Lower lobe of right lung (tissue), 2 donors: ENCODE results near the gene CALCB. TPM values are rescaled to one million over a fixed set of nuclear protein-coding genes. Genes with fewer than 3 reads are reported as not detected.

Source experiments
- ATAC-seq, 2 donors: fragments of 200-7000 bp; cut with Tn5 transposase; one replicate each; pipeline ENCODE4 v1.9.1; 2020 to 2022; ENCODE audit warnings: mild to moderate bottlenecking in 2 of 2, moderate library complexity in 2 of 2
- DNase-seq: peaks from one replicate; pipeline ENCODE4 v3.0.0-alpha.2; 2020
- H3K27ac ChIP-seq: fragments of 200-600 bp; one replicate; pipeline ENCODE4 v1.8.0; 2022
- H3K27me3 ChIP-seq: fragments of 200-600 bp; one replicate; pipeline ENCODE4 v1.8.0; 2022; ENCODE audit warnings: low read depth
- H3K36me3 ChIP-seq: fragments of 200-600 bp; one replicate; pipeline ENCODE4 v1.8.0; 2022; ENCODE audit warnings: mild to moderate bottlenecking
- H3K4me1 ChIP-seq: fragments of 200-600 bp; one replicate; pipeline ENCODE4 v1.8.0; 2022
- H3K4me3 ChIP-seq: fragments of 200-600 bp; one replicate; pipeline ENCODE4 v1.8.0; 2022; ENCODE audit warnings: mild to moderate bottlenecking
- H3K9me3 ChIP-seq: fragments of 200-600 bp; one replicate; pipeline ENCODE4 v1.8.0; 2022
- intact Hi-C: fragments of 100-400 bp; cut with DNase I; formaldehyde crosslinking; loops from one replicate; pipeline ENCODE4 v1.11.0; 2022
- total RNA-seq: library from RNA; stranded (reverse); fragmentation: NEBNext Ultra II Directional; extraction: Animal tissue kit (Norgen Biotek cat#: 25700); gene quantifications from one replicate; pipeline ENCODE4 v1.2.1, GENCODE V29; 2021
- TF ChIP-seq, protein P1 (sequence below): fragments of 200-600 bp; IDR thresholded peaks from one replicate; pipeline ENCODE4 v1.8.0; 2022; ENCODE audit warnings: antibody characterized with exemption, mild to moderate bottlenecking
- donor health status: DM: no; HTN: yes; CAD: no; lungs with severe emphysema.

The CALCB gene
- total RNA-seq, 1 donor from 2014 or later = not detected

DNA sequence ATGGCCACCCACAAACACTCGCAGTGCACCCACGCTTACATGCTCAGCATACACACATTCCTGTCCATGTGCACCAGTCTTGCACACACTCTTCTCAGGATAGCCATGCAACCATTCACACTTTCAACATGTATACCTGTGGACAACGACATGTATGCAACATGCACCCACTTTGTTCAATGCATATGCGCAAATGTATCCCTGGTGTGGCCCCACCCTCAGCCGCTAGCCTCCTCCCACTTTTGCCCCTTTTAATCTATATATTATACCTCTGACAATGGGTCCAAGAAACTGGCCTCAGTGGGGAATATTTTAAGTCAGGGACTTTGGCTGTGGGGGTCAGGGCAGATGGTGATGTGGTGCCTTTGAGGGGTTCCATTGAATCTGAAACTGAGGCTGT, 42.3 kb downstream of the CALCB start:
- Histone ChIP-seq H3K4me3 (no peak overlapping the region), H3K9me3 (no peaks in the 10 kb centered on the region)

DNA sequence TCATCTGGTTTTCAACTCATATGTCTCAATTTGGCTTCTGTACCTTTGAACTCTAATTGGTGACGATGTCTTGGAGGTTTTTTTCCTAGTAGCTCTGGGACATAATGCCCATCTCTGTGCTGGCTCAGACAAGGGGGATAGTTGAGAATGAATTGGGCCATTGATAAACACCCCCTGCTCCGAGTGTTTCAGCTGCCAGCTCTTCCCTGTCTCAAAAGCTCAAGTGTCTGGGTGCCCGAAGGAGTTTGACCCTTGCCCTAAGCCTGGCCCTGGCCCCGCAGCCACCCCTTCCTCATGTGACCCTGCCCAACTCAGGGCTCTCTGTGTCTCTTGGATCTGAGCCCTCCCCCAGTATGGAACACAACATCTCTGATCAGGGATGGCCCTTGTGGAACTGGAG, 44.4 kb downstream of the CALCB start:
- Histone ChIP-seq H3K4me1 (no peaks in the 10 kb centered on the region), H3K36me3 (no peaks in the 10 kb centered on the region), H3K27me3 (peaks cover 31% of the 10 kb centered on the region), H3K9me3 (no peaks in the 10 kb centered on the region), H3K4me3 (no peak overlapping the region), H3K27ac (no peak overlapping the region)
- no peak for ATAC-seq
- intact Hi-C loops = no loop called here
- DNase-seq = no peak
- TF ChIP-seq, protein P1, sequence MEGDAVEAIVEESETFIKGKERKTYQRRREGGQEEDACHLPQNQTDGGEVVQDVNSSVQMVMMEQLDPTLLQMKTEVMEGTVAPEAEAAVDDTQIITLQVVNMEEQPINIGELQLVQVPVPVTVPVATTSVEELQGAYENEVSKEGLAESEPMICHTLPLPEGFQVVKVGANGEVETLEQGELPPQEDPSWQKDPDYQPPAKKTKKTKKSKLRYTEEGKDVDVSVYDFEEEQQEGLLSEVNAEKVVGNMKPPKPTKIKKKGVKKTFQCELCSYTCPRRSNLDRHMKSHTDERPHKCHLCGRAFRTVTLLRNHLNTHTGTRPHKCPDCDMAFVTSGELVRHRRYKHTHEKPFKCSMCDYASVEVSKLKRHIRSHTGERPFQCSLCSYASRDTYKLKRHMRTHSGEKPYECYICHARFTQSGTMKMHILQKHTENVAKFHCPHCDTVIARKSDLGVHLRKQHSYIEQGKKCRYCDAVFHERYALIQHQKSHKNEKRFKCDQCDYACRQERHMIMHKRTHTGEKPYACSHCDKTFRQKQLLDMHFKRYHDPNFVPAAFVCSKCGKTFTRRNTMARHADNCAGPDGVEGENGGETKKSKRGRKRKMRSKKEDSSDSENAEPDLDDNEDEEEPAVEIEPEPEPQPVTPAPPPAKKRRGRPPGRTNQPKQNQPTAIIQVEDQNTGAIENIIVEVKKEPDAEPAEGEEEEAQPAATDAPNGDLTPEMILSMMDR = no peak

More for the DNA sequence above, 42.3 kb downstream of the CALCB start:
- H3K4me1 ChIP-seq = no peaks in the 10 kb centered on the region
- no peak overlapping the region for H3K27ac ChIP-seq
- ATAC-seq = no peak
- TF ChIP-seq, protein P1 = no peak
- H3K36me3 ChIP-seq = no peaks in the 10 kb centered on the region
- peaks cover 31% of the 10 kb centered on the region for H3K27me3 ChIP-seq
- DNase-seq = no peak
- intact Hi-C loops = no loop called here

DNA sequence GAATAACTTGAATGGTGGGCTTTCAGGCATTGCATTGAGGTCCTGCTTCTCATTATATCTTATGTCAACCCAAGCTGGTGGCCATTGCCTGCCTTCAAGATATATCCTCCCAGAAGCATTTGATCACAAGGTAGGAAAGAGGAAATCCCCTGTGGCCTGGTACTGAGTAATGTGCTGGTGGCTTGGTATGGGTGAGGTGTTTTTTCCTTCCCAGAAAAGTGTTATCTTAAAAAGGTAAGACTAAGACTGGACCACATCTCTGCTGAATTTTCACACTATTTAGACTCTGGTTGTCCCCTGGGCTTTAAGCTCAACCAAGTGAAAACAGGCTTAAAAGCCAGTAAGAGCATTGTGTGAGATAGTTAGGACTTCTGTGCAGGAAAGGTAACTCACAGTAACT, 45.0 kb downstream of the CALCB start:
- Histone ChIP-seq H3K27ac (no peak overlapping the region), H3K27me3 (peaks cover 31% of the 10 kb centered on the region), H3K4me1 (no peaks in the 10 kb centered on the region), H3K36me3 (no peaks in the 10 kb centered on the region), H3K9me3 (no peaks in the 10 kb centered on the region), H3K4me3 (no peak overlapping the region)
- TF ChIP-seq, protein P1 = no peak
- intact Hi-C loops = no loop called here
- DNase-seq (no peak), ATAC-seq (no peak)

DNA sequence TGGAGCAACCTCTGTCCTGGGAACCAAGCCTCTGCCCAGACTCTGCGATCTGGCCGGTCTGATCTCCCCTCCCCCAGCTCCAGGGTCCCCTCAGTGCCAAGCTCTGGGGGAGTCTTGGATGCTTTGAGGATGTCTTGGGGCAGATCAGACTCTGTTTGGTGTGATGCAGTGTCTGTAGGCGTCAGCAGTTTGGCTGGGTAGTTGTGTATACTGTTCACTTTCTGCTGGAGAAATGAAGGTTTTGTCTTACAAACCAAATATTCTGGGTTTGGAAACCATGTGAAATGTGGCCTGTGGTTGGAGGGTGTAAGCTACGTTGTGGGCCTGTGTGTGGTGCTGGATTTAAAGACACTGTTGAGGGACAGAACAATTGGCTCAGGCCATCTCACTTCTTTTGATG, 46.0 kb downstream of the CALCB start:
- H3K27me3 ChIP-seq = peaks cover 30% of the 10 kb centered on the region
- no peaks in the 10 kb centered on the region for H3K36me3 ChIP-seq
- intact Hi-C loops = no loop called here
- DNase-seq (no peak), ATAC-seq (no peak)
- H3K4me3 ChIP-seq = no peak overlapping the region
- H3K27ac ChIP-seq = no peak overlapping the region
- H3K9me3 ChIP-seq = no peaks in the 10 kb centered on the region
- TF ChIP-seq, protein P1 = no peak
- H3K4me1 ChIP-seq = no peaks in the 10 kb centered on the region

DNA sequence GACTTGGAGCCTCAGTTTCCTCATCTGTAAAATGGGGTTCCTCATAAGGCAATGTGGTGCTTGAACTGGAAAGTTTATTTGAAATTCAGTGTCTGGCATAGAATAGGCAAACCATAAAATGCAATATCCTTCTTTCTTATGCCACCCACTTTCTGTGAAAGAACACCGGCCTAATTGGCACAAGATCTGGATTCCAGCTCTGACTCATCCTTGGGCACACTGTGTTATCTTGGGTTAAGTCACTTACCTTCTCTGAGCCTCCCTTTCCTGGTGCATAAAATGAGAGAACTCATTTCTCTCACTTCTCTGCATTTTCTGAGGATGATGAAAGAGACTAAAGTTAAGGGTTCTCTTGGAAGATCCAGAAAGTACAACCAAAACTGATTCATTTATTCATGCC, 46.4 kb downstream of the CALCB start:
- no peak for ATAC-seq
- intact Hi-C loops = no loop called here
- H3K4me3 ChIP-seq = no peak overlapping the region
- TF ChIP-seq, protein P1 = no peak
- no peaks in the 10 kb centered on the region for H3K36me3 ChIP-seq
- H3K4me1 ChIP-seq = no peaks in the 10 kb centered on the region
- no peak for DNase-seq
- H3K9me3 ChIP-seq = no peaks in the 10 kb centered on the region
- no peak overlapping the region for H3K27ac ChIP-seq
- H3K27me3 ChIP-seq = peaks cover 26% of the 10 kb centered on the region

DNA sequence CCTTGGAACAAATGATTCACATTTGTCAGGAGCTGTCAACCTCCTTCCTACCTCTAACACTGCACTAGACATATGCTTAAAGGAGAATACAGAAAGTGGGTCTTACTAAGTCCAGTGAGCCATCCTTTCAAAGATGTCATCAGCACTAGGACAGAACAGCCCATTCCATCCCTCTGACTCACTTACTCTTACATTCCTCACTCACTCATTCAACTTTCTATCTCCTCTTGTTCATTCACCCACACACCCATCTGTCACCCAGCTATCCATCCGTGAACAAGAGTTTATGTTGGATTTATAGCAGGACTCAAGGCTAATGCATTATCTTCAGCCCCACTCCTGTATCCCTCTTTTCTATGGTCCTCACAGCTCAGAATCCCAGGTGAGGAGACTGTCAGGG, 50.5 kb downstream of the CALCB start:
- no peak for ATAC-seq
- H3K27me3 ChIP-seq = no peaks in the 10 kb centered on the region

More for the DNA sequence above, 50.5 kb downstream of the CALCB start:
- no peak for DNase-seq
- TF ChIP-seq, protein P1 = no peak
- Histone ChIP-seq H3K9me3 (no peaks in the 10 kb centered on the region), H3K27ac (no peak overlapping the region), H3K36me3 (no peaks in the 10 kb centered on the region), H3K4me1 (no peaks in the 10 kb centered on the region), H3K4me3 (no peak overlapping the region)
- intact Hi-C loops = no loop called here
